ENCODE data around the gene ITPRIPL1.

The ITPRIPL1 gene

GRCh38 chr2:96304606-96305005 is 20.5 kb upstream of the ITPRIPL1 start:
- peak overlapping the region; percentile 74 for H3K27ac ChIP-seq (ENCODE audit: low read depth, low read length)
- H3K79me2 ChIP-seq (ENCODE audit: control insufficient read depth, low read length): peaks cover 64% of the 10 kb centered on the region
- no peaks in the 10 kb centered on the region for H3K9me3 ChIP-seq (ENCODE audit: control insufficient read depth, insufficient read depth, low read length)

GRCh38 chr2:96305091-96305978 is 19.8 kb upstream of the ITPRIPL1 start, which contains the start of gene SNRNP200:
TSS of gene SNRNP200 (minus strand) at chr2:96305546. CDS start at chr2:96305437, 109 bp downstream.
- no peak for TF ChIP-seq CTCF (IDR thresholded peaks at IDR 0.05; ENCODE audit: low read depth, low read length, poor library complexity, severe bottlenecking)
- TF ChIP-seq EZH2phosphoT487 (IDR thresholded peaks at IDR 0.05; ENCODE audit: borderline replicate concordance, low read length): no peak
- Histone ChIP-seq H3K27me3 (ENCODE audit: control insufficient read depth, low read length) (no peaks in the 10 kb centered on the region), H4K20me1 (ENCODE audit: control insufficient read depth, insufficient read depth, low read depth, low read length) (0 out of 2 replicates have a peak, but pooled peaks cover 3% of the 10 kb centered on the region), H3K27ac (ENCODE audit: low read depth, low read length) (peak within 1 kb of the TSS; percentile 74), H3F3A (ENCODE audit: control insufficient read depth, insufficient read depth) (peaks cover 9% of the 10 kb centered on the region), H3K9me2 (replicated peaks; ENCODE audit: control insufficient read depth, low read length) (no peaks in the 10 kb centered on the region), H3K9me3 (ENCODE audit: control insufficient read depth, insufficient read depth, low read length) (no peaks in the 10 kb centered on the region), H3K4me2 (ENCODE audit: low read length) (peak within 1 kb of the TSS; percentile 90), H3K79me2 (ENCODE audit: control insufficient read depth, low read length) (peaks cover 62% of the 10 kb centered on the region), H3K4me3 (ENCODE audit: low read length) (peak within 1 kb of the TSS; percentile 90), H3K4me1 (ENCODE audit: control insufficient read depth, low read length) (peaks cover 31% of the 10 kb centered on the region), H3K36me3 (ENCODE audit: control insufficient read depth, low read length) (peaks cover 59% of the 10 kb centered on the region)

More at GRCh38 chr2:96304606-96305005, 20.5 kb upstream of the ITPRIPL1 start:
- H3K4me3 ChIP-seq (ENCODE audit: low read length): peak overlapping the region; percentile 90
- no peaks in the 10 kb centered on the region for H3K27me3 ChIP-seq (ENCODE audit: control insufficient read depth, low read length)
- no peaks in the 10 kb centered on the region for H3K9me2 ChIP-seq (replicated peaks; ENCODE audit: control insufficient read depth, low read length)
- peaks cover 31% of the 10 kb centered on the region for H3K4me1 ChIP-seq (ENCODE audit: control insufficient read depth, low read length)
- H3K4me2 ChIP-seq (ENCODE audit: low read length): peak overlapping the region; percentile 90
- peaks cover 9% of the 10 kb centered on the region for H3F3A ChIP-seq (ENCODE audit: control insufficient read depth, insufficient read depth)
- 0 out of 2 replicates have a peak, but pooled peaks cover 3% of the 10 kb centered on the region for H4K20me1 ChIP-seq (ENCODE audit: control insufficient read depth, insufficient read depth, low read depth, low read length)
- H3K36me3 ChIP-seq (ENCODE audit: control insufficient read depth, low read length): peaks cover 66% of the 10 kb centered on the region
- TF ChIP-seq EZH2phosphoT487 (IDR thresholded peaks at IDR 0.05; ENCODE audit: borderline replicate concordance, low read length): no peak
- TF ChIP-seq CTCF (IDR thresholded peaks at IDR 0.05; ENCODE audit: low read depth, low read length, poor library complexity, severe bottlenecking): no peak

GRCh38 chr2:96305979-96306308 is 19.2 kb upstream of the ITPRIPL1 start:
- Histone ChIP-seq H3K27me3 (ENCODE audit: control insufficient read depth, low read length) (no peaks in the 10 kb centered on the region), H4K20me1 (ENCODE audit: control insufficient read depth, insufficient read depth, low read depth, low read length) (0 out of 2 replicates have a peak, but pooled peaks cover 3% of the 10 kb centered on the region), H3K79me2 (ENCODE audit: control insufficient read depth, low read length) (peaks cover 60% of the 10 kb centered on the region), H3K4me3 (ENCODE audit: low read length) (peak overlapping the region; percentile 90), H3K36me3 (ENCODE audit: control insufficient read depth, low read length) (peaks cover 55% of the 10 kb centered on the region), H3K27ac (ENCODE audit: low read depth, low read length) (peak overlapping the region; percentile 74), H3K9me3 (ENCODE audit: control insufficient read depth, insufficient read depth, low read length) (no peaks in the 10 kb centered on the region), H3F3A (ENCODE audit: control insufficient read depth, insufficient read depth) (peaks cover 9% of the 10 kb centered on the region), H3K4me2 (ENCODE audit: low read length) (peak overlapping the region; percentile 90), H3K4me1 (ENCODE audit: control insufficient read depth, low read length) (peaks cover 31% of the 10 kb centered on the region), H3K9me2 (replicated peaks; ENCODE audit: control insufficient read depth, low read length) (no peaks in the 10 kb centered on the region)
- TF ChIP-seq CTCF (IDR thresholded peaks at IDR 0.05; ENCODE audit: low read depth, low read length, poor library complexity, severe bottlenecking) (no peak), EZH2phosphoT487 (IDR thresholded peaks at IDR 0.05; ENCODE audit: borderline replicate concordance, low read length) (no peak)

All from DOHH2 (cell line).